Esophagus muscularis mucosa (tissue), 4 donors: Measurements from ENCODE around the gene ARMC9.

Source experiments
- EP300 ChIP-seq: sonication (generic); formaldehyde crosslinking; IDR thresholded peaks from one replicate; pipeline ENCODE4 v1.6.1; 2017; ENCODE audit warnings: antibody characterized with exemption
- POLR2A ChIP-seq: fragments of 450-650 bp; IDR thresholded peaks from one replicate; pipeline ENCODE4 v1.6.1; 2017; ENCODE audit warnings: antibody characterized with exemption, moderate library complexity, mild to moderate bottlenecking, low read depth
- POLR2AphosphoS5 ChIP-seq, 2 donors: sonication (generic); formaldehyde crosslinking; IDR thresholded peaks; one replicate each; pipeline ENCODE4 v1.6.1; 2017; ENCODE audit warnings: antibody characterized with exemption in 2 of 2
- TF ChIP-seq, protein P1 (sequence below), 3 experiments: fragments of 200-600 bp in 2 of 3; fragments of 450-650 bp in 1 of 3; sonication (generic) in 2 of 3; IDR thresholded peaks; one replicate each; pipeline ENCODE4 v1.5.1; 2017 to 2019; ENCODE audit warnings: antibody characterized with exemption in 3 of 3, mild to moderate bottlenecking in 2 of 3, moderate library complexity in 1 of 3

DNA sequence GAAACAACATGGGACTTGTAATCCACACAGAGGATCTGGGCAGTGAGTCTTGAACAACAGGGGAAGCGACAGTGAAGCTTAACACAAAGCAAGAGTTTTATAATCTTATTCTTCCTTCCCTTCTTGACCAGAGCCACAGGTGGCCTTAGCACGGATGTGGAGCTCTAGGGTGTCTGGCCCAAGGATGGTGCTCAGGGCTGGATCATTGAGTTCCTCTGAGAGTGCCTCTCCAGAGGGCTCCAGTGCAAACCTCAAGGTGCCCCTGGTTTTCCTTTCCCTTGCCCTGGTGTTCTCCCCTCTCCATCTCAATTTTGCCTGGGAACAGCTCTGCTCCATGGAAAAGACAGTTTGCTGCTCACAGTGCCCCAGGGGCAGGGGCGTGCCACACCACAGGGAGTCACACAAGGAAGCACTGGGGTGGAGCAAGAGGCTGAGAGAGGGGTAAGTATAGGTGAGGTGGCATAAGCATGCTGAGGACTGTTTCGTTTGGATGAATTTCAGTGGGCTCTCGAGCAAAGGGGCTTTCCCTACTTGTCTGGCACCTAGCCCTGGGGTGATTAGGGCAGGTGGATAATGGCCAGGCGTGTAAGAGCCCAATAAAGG, 108.5 kb downstream of the ARMC9 start:
- TF ChIP-seq, protein P1, sequence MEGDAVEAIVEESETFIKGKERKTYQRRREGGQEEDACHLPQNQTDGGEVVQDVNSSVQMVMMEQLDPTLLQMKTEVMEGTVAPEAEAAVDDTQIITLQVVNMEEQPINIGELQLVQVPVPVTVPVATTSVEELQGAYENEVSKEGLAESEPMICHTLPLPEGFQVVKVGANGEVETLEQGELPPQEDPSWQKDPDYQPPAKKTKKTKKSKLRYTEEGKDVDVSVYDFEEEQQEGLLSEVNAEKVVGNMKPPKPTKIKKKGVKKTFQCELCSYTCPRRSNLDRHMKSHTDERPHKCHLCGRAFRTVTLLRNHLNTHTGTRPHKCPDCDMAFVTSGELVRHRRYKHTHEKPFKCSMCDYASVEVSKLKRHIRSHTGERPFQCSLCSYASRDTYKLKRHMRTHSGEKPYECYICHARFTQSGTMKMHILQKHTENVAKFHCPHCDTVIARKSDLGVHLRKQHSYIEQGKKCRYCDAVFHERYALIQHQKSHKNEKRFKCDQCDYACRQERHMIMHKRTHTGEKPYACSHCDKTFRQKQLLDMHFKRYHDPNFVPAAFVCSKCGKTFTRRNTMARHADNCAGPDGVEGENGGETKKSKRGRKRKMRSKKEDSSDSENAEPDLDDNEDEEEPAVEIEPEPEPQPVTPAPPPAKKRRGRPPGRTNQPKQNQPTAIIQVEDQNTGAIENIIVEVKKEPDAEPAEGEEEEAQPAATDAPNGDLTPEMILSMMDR (IDR thresholded peaks at IDR 0.05): no peak
- TF ChIP-seq POLR2AphosphoS5 (IDR thresholded peaks at IDR 0.05) (no peak), EP300 (no peak), POLR2A (no peak)
